ENCODE measurements around the gene HACL1. TPM values are rescaled to one million over a fixed set of nuclear protein-coding genes. Genes with fewer than 3 reads are reported as not detected.

HACL1 gene
- polyA plus RNA-seq, 1 of the 3 experiments (the other 2 are of a cell fraction) = 15.1 TPM

- TF ChIP-seq SIN3A (IDR thresholded peaks at IDR 0.05; ENCODE audit: borderline replicate concordance, low read depth, low read length) (no peak), POLR2AphosphoS5 (IDR thresholded peaks at IDR 0.05; ENCODE audit: low read depth, low read length) (no peak), PBX3 (IDR thresholded peaks at IDR 0.05) (no peak), EZH2phosphoT487 (IDR thresholded peaks at IDR 0.05; ENCODE audit: borderline replicate concordance, low read depth) (no peak), JUND (IDR thresholded peaks at IDR 0.05) (no peak)
Observed at GRCh38 chr3:15572138-15572537, 29.2 kb downstream of the HACL1 start (continued).

- Histone ChIP-seq H3K4me3 (ENCODE audit: low read depth in 2 of 2, low read length in 1 of 2) (no peak overlapping the region), H3K9me2 (no peaks in the 10 kb centered on the region), H3K4me1 (ENCODE audit: control insufficient read depth in 1 of 2, insufficient read depth in 2 of 2, low read depth in 1 of 2, low read length in 1 of 2) (no peaks in the 10 kb centered on the region), H3K27me3 (ENCODE audit: insufficient read depth) (no peaks in the 10 kb centered on the region), H3K79me2 (ENCODE audit: insufficient read depth) (no peaks in the 10 kb centered on the region), H4K20me1 (ENCODE audit: insufficient read depth) (no peaks in the 10 kb centered on the region), H3K27ac (ENCODE audit: low read depth in 2 of 2, low read length in 1 of 2) (no peak overlapping the region), H3K9me3 (no peaks in the 10 kb centered on the region), H3F3A (replicated peaks; ENCODE audit: insufficient read depth) (peaks cover 5% of the 10 kb centered on the region), H2AFZ (ENCODE audit: low read depth) (no peak overlapping the region), H3K4me2 (no peak overlapping the region), H3K36me3 (replicated peaks in 1 of 2; ENCODE audit: control insufficient read depth in 1 of 2, insufficient read depth in 2 of 2, low read length in 1 of 2) (peaks cover 51 to 58% of the 10 kb centered on the region in 2 experiments), H3K9ac (no peak overlapping the region)
- 100% methylated on average over 1 of the region's 1 CpG for WGBS (ENCODE audit: low lambda C conversion rate)
- ChIA-PET POLR2A (no interaction called here), CTCF (interaction anchor here (1.6 kb wide), 1 partner anchor 158 kb away, joined by 10 read pairs; no protein-coding TSS in a partner anchor)
- DNase-seq = no peak
- no peak for TF ChIP-seq ZBTB33 (IDR thresholded peaks at IDR 0.05; ENCODE audit: borderline replicate concordance, low read depth)
- no peak for TF ChIP-seq NRF1 (IDR thresholded peaks at IDR 0.05; ENCODE audit: low read depth, low read length)
- no peak for TF ChIP-seq SIN3A (IDR thresholded peaks at IDR 0.05; ENCODE audit: borderline replicate concordance, low read depth, low read length)
- TF ChIP-seq MEF2A (IDR thresholded peaks at IDR 0.05; ENCODE audit: borderline replicate concordance, low read depth) = no peak
- TF ChIP-seq PBX3 (IDR thresholded peaks at IDR 0.05) = no peak
- no peak for TF ChIP-seq EZH2phosphoT487 (IDR thresholded peaks at IDR 0.05; ENCODE audit: borderline replicate concordance, low read depth)
- TF ChIP-seq RFX5 (IDR thresholded peaks at IDR 0.05; ENCODE audit: low read length) = no peak
Observed at GRCh38 chr3:15563190-15563589, 38.2 kb downstream of the HACL1 start.

- H3K79me2 ChIP-seq (ENCODE audit: insufficient read depth) = no peaks in the 10 kb centered on the region
- no peak overlapping the region for H3K4me3 ChIP-seq (ENCODE audit: low read depth in 2 of 2, low read length in 1 of 2)
- no peaks in the 10 kb centered on the region for H3K9me2 ChIP-seq
- DNase-seq = no peak
- H4K20me1 ChIP-seq (ENCODE audit: insufficient read depth) = no peaks in the 10 kb centered on the region
- ChIA-PET POLR2A (no interaction called here), CTCF (interaction anchor here (1.6 kb wide), 1 partner anchor 157 kb away, joined by 10 read pairs; no protein-coding TSS in a partner anchor)
- H3K4me2 ChIP-seq = no peak overlapping the region
- H3K9me3 ChIP-seq = no peaks in the 10 kb centered on the region
- no peak overlapping the region for H3K9ac ChIP-seq
- H3K4me1 ChIP-seq (ENCODE audit: control insufficient read depth in 1 of 2, insufficient read depth in 2 of 2, low read depth in 1 of 2, low read length in 1 of 2) = no peaks in the 10 kb centered on the region
- 87% methylated on average over 5 of the region's 5 CpGs for WGBS (ENCODE audit: low lambda C conversion rate)
- H3K27ac ChIP-seq (ENCODE audit: low read depth in 2 of 2, low read length in 1 of 2) = no peak overlapping the region
- H2AFZ ChIP-seq (ENCODE audit: low read depth) = no peak overlapping the region
- H3K27me3 ChIP-seq (ENCODE audit: insufficient read depth) = no peaks in the 10 kb centered on the region
- H3F3A ChIP-seq (replicated peaks; ENCODE audit: insufficient read depth) = peaks cover 9% of the 10 kb centered on the region
- H3K36me3 ChIP-seq (replicated peaks in 1 of 2; ENCODE audit: control insufficient read depth in 1 of 2, insufficient read depth in 2 of 2, low read length in 1 of 2) = peaks cover 45 to 52% of the 10 kb centered on the region in 2 experiments
- TF ChIP-seq ELF1 (IDR thresholded peaks at IDR 0.05) (no peak), TEAD4 (IDR thresholded peaks at IDR 0.05; ENCODE audit: borderline replicate concordance, insufficient read depth) (no peak), FOSL2 (IDR thresholded peaks at IDR 0.05; ENCODE audit: borderline replicate concordance, low read depth) (no peak), MEF2A (IDR thresholded peaks at IDR 0.05; ENCODE audit: borderline replicate concordance, low read depth) (no peak), REST (IDR thresholded peaks at IDR 0.05; ENCODE audit: low read depth, low read length) (no peak), TAF1 (IDR thresholded peaks at IDR 0.05; ENCODE audit: borderline replicate concordance, low read depth, low read length) (no peak), SMC3 (IDR thresholded peaks at IDR 0.05; ENCODE audit: low read depth, low read length) (no peak), GABPA (IDR thresholded peaks at IDR 0.05; ENCODE audit: low read depth) (no peak), SIN3A (IDR thresholded peaks at IDR 0.05; ENCODE audit: borderline replicate concordance, low read depth, low read length) (no peak), RCOR1 (IDR thresholded peaks at IDR 0.05; ENCODE audit: low read length) (no peak), GATA2 (CRISPR knock-in tag; IDR thresholded peaks at IDR 0.05) (no peak), FOXM1 (IDR thresholded peaks at IDR 0.05; ENCODE audit: low read depth) (no peak)
Observed at GRCh38 chr3:15562560-15562959, 38.8 kb downstream of the HACL1 start.
